Right atrium auricular region (tissue), 2 donors: ENCODE data around the gene PEA15. TPM values are rescaled to one million over a fixed set of nuclear protein-coding genes. Genes with fewer than 3 reads are reported as not detected.

Experiments used
- DNase-seq: peaks from one replicate; pipeline ENCODE4 v3.0.0-alpha.2; 2019; ENCODE audit warnings: low spot score
- H3K27ac ChIP-seq, 2 donors: fragments of 200-600 bp; sonication (generic); 1 replicate in 1 of 2; 2 replicates in 1 of 2; pipeline ENCODE4 v1.5.1; 2016 to 2019
- H3K27me3 ChIP-seq, 2 donors: fragments of 200-600 bp; sonication (generic); one replicate each; pipeline versions ENCODE4 v1.5.1 to v1.6.0; 2017 to 2019
- H3K36me3 ChIP-seq: fragments of 200-600 bp; sonication (generic); one replicate; pipeline ENCODE4 v1.5.1; 2016
- H3K4me1 ChIP-seq, 2 donors: fragments of 200-600 bp; sonication (generic); one replicate each; pipeline versions ENCODE4 v1.5.1 to v1.6.0; 2017 to 2019
- H3K4me3 ChIP-seq, 2 donors: fragments of 200-600 bp; sonication (generic); 1 replicate in 1 of 2; 2 replicates in 1 of 2; pipeline ENCODE4 v1.5.1; 2017 to 2019; ENCODE audit warnings: mild to moderate bottlenecking in 1 of 2, moderate library complexity in 1 of 2
- H3K9me3 ChIP-seq, 2 donors: fragments of 200-600 bp; sonication (generic); one replicate each; pipeline ENCODE4 v1.5.1; 2019
- CTCF ChIP-seq, 2 donors: fragments of 200-600 bp; sonication (generic); IDR thresholded peaks; one replicate each; pipeline ENCODE4 v1.5.1; 2019; ENCODE audit warnings: antibody characterized with exemption in 2 of 2
- total RNA-seq, 2 donors: library from RNA; depleted of rRNA; stranded (reverse); fragments of >200 nt; gene quantifications; one replicate each; pipeline ENCODE4 v1.1.0, GENCODE V29; 2016

The PEA15 gene
- total RNA-seq, 2 donors from 2014 or later, result 69.2 to 144 TPM

GRCh38 chr1:160166166-160166868 is 38.9 kb upstream of the PEA15 start:
- no peaks in the 10 kb centered on the region for H3K9me3 ChIP-seq
- DNase-seq, result no peak
- no peak for TF ChIP-seq CTCF (IDR thresholded peaks at IDR 0.05)
- H3K4me3 ChIP-seq, result no peak overlapping the region
- H3K27me3 ChIP-seq, result no peaks in the 10 kb centered on the region
- no peaks in the 10 kb centered on the region for H3K4me1 ChIP-seq
- H3K27ac ChIP-seq, result no peak overlapping the region
- no peaks in the 10 kb centered on the region for H3K36me3 ChIP-seq

GRCh38 chr1:160167056-160167455 is 38.1 kb upstream of the PEA15 start:
- Histone ChIP-seq H3K4me3 (no peak overlapping the region), H3K9me3 (no peaks in the 10 kb centered on the region), H3K27me3 (no peaks in the 10 kb centered on the region), H3K36me3 (no peaks in the 10 kb centered on the region), H3K4me1 (no peaks in the 10 kb centered on the region), H3K27ac (no peak overlapping the region)
- DNase-seq, result no peak
- TF ChIP-seq CTCF (IDR thresholded peaks at IDR 0.05), result no peak

GRCh38 chr1:160167580-160167979 is 37.6 kb upstream of the PEA15 start:
- no peaks in the 10 kb centered on the region for H3K9me3 ChIP-seq
- no peak overlapping the region for H3K27ac ChIP-seq
- DNase-seq, result no peak
- H3K27me3 ChIP-seq, result no peaks in the 10 kb centered on the region
- TF ChIP-seq CTCF (IDR thresholded peaks at IDR 0.05), result no peak
- H3K4me1 ChIP-seq, result no peaks in the 10 kb centered on the region
- H3K36me3 ChIP-seq, result no peaks in the 10 kb centered on the region
- H3K4me3 ChIP-seq, result no peak overlapping the region

- no peak for DNase-seq
- H3K4me1 ChIP-seq, result no peaks in the 10 kb centered on the region
Observed at GRCh38 chr1:160168016-160168415, 37.2 kb upstream of the PEA15 start.

GRCh38 chr1:160168609-160169369 is 36.4 kb upstream of the PEA15 start:
- TF ChIP-seq CTCF (IDR thresholded peaks at IDR 0.05), result no peak
- DNase-seq, result no peak
- Histone ChIP-seq H3K36me3 (no peaks in the 10 kb centered on the region), H3K9me3 (no peaks in the 10 kb centered on the region), H3K27me3 (no peaks in the 10 kb centered on the region), H3K4me3 (no peak overlapping the region), H3K4me1 (no peaks in the 10 kb centered on the region), H3K27ac (no peak overlapping the region)

More at GRCh38 chr1:160168016-160168415, 37.2 kb upstream of the PEA15 start:
- H3K9me3 ChIP-seq, result no peaks in the 10 kb centered on the region
- no peak overlapping the region for H3K4me3 ChIP-seq
- H3K36me3 ChIP-seq, result no peaks in the 10 kb centered on the region
- TF ChIP-seq CTCF (IDR thresholded peaks at IDR 0.05), result no peak
- no peak overlapping the region for H3K27ac ChIP-seq
- H3K27me3 ChIP-seq, result no peaks in the 10 kb centered on the region
